ENCODE measurements around the gene UBR4.
"Not testable (repeated sequence)": the region's sequence is repeated elsewhere in the genome, so short reads cannot be mapped to it uniquely, and the experiment has no call there.

The UBR4 gene

DNA sequence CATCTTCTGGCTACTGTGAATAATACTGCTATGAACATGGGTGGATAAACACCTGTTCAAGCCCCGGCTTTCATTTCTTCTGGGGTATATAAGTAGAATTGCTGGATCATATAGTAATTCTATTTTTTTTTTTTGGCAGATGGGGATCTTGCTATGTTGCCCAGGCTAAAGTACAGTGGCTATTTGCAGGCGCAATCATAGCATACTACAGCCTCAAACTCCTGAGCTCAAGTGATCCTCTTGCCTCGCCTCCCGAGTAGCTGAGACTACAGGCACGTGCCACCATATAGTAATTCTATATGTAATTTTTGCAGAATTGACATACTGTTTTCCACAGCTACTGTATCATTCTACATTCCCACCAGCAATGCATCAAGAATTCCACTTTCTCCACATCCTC is 27.8 kb downstream of the UBR4 start:
- Histone ChIP-seq H3K27ac (ENCODE audit: low read depth, low read length) (no peak overlapping the region), H3K4me3 (ENCODE audit: low read length) (no peak overlapping the region), H3K4me1 (ENCODE audit: control insufficient read depth, low read length) (no peaks in the 10 kb centered on the region), H3K79me2 (ENCODE audit: control insufficient read depth, low read length) (no peaks in the 10 kb centered on the region), H3K9me3 (ENCODE audit: control insufficient read depth, insufficient read depth, low read length) (no peaks in the 10 kb centered on the region), H3K9me2 (replicated peaks; ENCODE audit: control insufficient read depth, low read length) (no peaks in the 10 kb centered on the region), H3K4me2 (ENCODE audit: low read length) (no peak overlapping the region), H3K36me3 (ENCODE audit: control insufficient read depth, low read length) (peaks cover 92% of the 10 kb centered on the region), H3F3A (ENCODE audit: control insufficient read depth, insufficient read depth) (no peaks in the 10 kb centered on the region), H3K27me3 (ENCODE audit: control insufficient read depth, low read length) (no peaks in the 10 kb centered on the region), H4K20me1 (ENCODE audit: control insufficient read depth, insufficient read depth, low read depth, low read length) (no peaks in the 10 kb centered on the region)
- TF ChIP-seq EZH2phosphoT487 (IDR thresholded peaks at IDR 0.05; ENCODE audit: borderline replicate concordance, low read length) (no peak), CTCF (IDR thresholded peaks at IDR 0.05; ENCODE audit: low read depth, low read length, poor library complexity, severe bottlenecking) (no peak)

DNA sequence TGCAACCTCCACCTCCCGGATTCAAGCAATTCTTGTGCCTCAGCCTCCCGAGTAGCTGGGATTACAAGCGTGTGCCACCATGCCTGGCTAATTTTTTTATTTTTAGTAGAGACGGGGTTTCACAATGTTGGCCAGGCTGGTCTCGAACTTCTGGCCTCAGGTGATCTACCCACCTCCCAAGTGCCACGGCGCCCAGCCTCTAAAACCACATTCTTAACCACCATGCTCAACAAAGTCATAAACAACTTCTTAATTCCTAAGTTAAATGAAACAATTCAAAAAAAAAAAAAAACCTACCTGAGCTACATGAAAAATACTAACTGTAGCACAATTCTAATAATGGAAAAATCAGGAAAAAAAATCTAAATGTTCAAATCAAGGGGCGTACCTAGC is 29.8 kb downstream of the UBR4 start:
- not testable (repeated sequence) for H3K79me2 ChIP-seq (ENCODE audit: control insufficient read depth, low read length); H3K27ac ChIP-seq (ENCODE audit: low read depth, low read length); H3K4me1 ChIP-seq (ENCODE audit: control insufficient read depth, low read length); H3K4me3 ChIP-seq (ENCODE audit: low read length); H4K20me1 ChIP-seq (ENCODE audit: control insufficient read depth, insufficient read depth, low read depth, low read length); H3K4me2 ChIP-seq (ENCODE audit: low read length); H3K9me3 ChIP-seq (ENCODE audit: control insufficient read depth, insufficient read depth, low read length); H3F3A ChIP-seq (ENCODE audit: control insufficient read depth, insufficient read depth); H3K27me3 ChIP-seq (ENCODE audit: control insufficient read depth, low read length); H3K9me2 ChIP-seq (replicated peaks; ENCODE audit: control insufficient read depth, low read length)
- H3K36me3 ChIP-seq (ENCODE audit: control insufficient read depth, low read length), result peaks cover 94% of the 10 kb centered on the region

DNA sequence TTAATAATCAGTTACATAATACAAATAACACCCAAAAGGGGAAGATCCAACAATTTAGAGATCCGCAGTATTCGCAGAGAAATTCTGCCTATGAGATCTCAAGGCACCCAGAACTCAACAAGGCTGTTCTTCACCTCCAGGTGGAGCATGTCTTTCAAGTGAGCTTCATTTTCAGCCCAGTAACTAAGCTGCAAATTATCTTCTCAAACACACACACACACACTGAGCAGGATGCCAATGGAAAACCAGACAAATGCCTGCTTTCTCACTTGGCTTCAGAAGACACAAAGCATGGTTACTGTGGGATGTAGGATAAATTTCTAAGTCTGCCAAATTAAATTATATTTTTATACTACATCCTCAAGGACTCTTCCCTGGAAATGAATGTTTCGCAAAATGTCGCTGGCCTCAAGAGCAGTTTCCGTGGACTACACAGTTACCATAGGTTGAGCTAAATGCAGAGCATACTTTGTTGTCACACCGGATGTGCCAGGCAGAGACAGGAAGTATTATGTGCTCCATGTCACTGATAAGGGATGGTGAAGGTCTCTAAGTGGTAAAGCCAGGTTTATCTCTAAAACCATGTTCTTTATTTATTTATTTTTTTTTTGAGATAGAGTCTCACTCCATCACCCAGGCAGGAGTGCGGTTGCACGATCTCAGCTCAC is 30.3 kb downstream of the UBR4 start:
- Histone ChIP-seq H3K27me3 (ENCODE audit: control insufficient read depth, low read length) (no peaks in the 10 kb centered on the region), H3K9me3 (ENCODE audit: control insufficient read depth, insufficient read depth, low read length) (no peaks in the 10 kb centered on the region), H4K20me1 (ENCODE audit: control insufficient read depth, insufficient read depth, low read depth, low read length) (no peaks in the 10 kb centered on the region), H3K4me3 (ENCODE audit: low read length) (no peak overlapping the region), H3F3A (ENCODE audit: control insufficient read depth, insufficient read depth) (no peaks in the 10 kb centered on the region), H3K4me1 (ENCODE audit: control insufficient read depth, low read length) (no peaks in the 10 kb centered on the region), H3K27ac (ENCODE audit: low read depth, low read length) (no peak overlapping the region), H3K79me2 (ENCODE audit: control insufficient read depth, low read length) (no peaks in the 10 kb centered on the region), H3K36me3 (ENCODE audit: control insufficient read depth, low read length) (peaks cover 94% of the 10 kb centered on the region), H3K9me2 (replicated peaks; ENCODE audit: control insufficient read depth, low read length) (no peaks in the 10 kb centered on the region), H3K4me2 (ENCODE audit: low read length) (no peak overlapping the region)
- TF ChIP-seq EZH2phosphoT487 (IDR thresholded peaks at IDR 0.05; ENCODE audit: borderline replicate concordance, low read length) (no peak), CTCF (IDR thresholded peaks at IDR 0.05; ENCODE audit: low read depth, low read length, poor library complexity, severe bottlenecking) (peak; percentile 29)

GRCh38 chr1:19178734-19179398 is 31.2 kb downstream of the UBR4 start:
- no peak overlapping the region for H3K4me3 ChIP-seq (ENCODE audit: low read length)
- H3K4me1 ChIP-seq (ENCODE audit: control insufficient read depth, low read length), result no peaks in the 10 kb centered on the region
- H3F3A ChIP-seq (ENCODE audit: control insufficient read depth, insufficient read depth), result no peaks in the 10 kb centered on the region
- no peak overlapping the region for H3K27ac ChIP-seq (ENCODE audit: low read depth, low read length)
- no peaks in the 10 kb centered on the region for H3K79me2 ChIP-seq (ENCODE audit: control insufficient read depth, low read length)
- no peaks in the 10 kb centered on the region for H3K9me3 ChIP-seq (ENCODE audit: control insufficient read depth, insufficient read depth, low read length)
- no peaks in the 10 kb centered on the region for H3K9me2 ChIP-seq (replicated peaks; ENCODE audit: control insufficient read depth, low read length)
- peaks cover 94% of the 10 kb centered on the region for H3K36me3 ChIP-seq (ENCODE audit: control insufficient read depth, low read length)
- TF ChIP-seq EZH2phosphoT487 (IDR thresholded peaks at IDR 0.05; ENCODE audit: borderline replicate concordance, low read length) (no peak), CTCF (IDR thresholded peaks at IDR 0.05; ENCODE audit: low read depth, low read length, poor library complexity, severe bottlenecking) (no peak)
- H3K27me3 ChIP-seq (ENCODE audit: control insufficient read depth, low read length), result no peaks in the 10 kb centered on the region
- no peaks in the 10 kb centered on the region for H4K20me1 ChIP-seq (ENCODE audit: control insufficient read depth, insufficient read depth, low read depth, low read length)
- H3K4me2 ChIP-seq (ENCODE audit: low read length), result no peak overlapping the region

All from DOHH2 (cell line).